Measurements from ENCODE around the gene ATP10A. TPM values are rescaled to one million over a fixed set of nuclear protein-coding genes. Genes with fewer than 3 reads are reported as not detected.

ATP10A gene
- total RNA-seq, 1 experiment from 2014 or later: not detected

- H3K4me1 Mint-ChIP-seq (ENCODE audit: insufficient read depth, unreplicated experiment): no peaks in the 10 kb centered on the region
- H3K27me3 Mint-ChIP-seq (ENCODE audit: insufficient read depth, unreplicated experiment): no peaks in the 10 kb centered on the region
- ChIA-PET POLR2A (no interaction called here), CTCF (no interaction called here)
- H3K27ac Mint-ChIP-seq (ENCODE audit: low read depth, unreplicated experiment): no peak overlapping the region
- peaks cover 32% of the 10 kb centered on the region for H3K9me3 Mint-ChIP-seq (ENCODE audit: unreplicated experiment)
- intact Hi-C loops (cut with micrococcal nuclease): no loop called here
- H3K36me3 Mint-ChIP-seq (ENCODE audit: insufficient read depth, unreplicated experiment): peaks cover 6% of the 10 kb centered on the region
- DNase-seq (ENCODE audit: unreplicated experiment): no peak
- H3K4me3 Mint-ChIP-seq (ENCODE audit: unreplicated experiment): no peak overlapping the region
- TF ChIP-seq, protein P1, sequence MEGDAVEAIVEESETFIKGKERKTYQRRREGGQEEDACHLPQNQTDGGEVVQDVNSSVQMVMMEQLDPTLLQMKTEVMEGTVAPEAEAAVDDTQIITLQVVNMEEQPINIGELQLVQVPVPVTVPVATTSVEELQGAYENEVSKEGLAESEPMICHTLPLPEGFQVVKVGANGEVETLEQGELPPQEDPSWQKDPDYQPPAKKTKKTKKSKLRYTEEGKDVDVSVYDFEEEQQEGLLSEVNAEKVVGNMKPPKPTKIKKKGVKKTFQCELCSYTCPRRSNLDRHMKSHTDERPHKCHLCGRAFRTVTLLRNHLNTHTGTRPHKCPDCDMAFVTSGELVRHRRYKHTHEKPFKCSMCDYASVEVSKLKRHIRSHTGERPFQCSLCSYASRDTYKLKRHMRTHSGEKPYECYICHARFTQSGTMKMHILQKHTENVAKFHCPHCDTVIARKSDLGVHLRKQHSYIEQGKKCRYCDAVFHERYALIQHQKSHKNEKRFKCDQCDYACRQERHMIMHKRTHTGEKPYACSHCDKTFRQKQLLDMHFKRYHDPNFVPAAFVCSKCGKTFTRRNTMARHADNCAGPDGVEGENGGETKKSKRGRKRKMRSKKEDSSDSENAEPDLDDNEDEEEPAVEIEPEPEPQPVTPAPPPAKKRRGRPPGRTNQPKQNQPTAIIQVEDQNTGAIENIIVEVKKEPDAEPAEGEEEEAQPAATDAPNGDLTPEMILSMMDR (IDR thresholded peaks at IDR 0.05; ENCODE audit: unreplicated experiment): no peak
- BruUV-seq (replicated peaks): no TSS peak
Measured at GRCh38 chr15:25777037-25777436, 86.1 kb downstream of the ATP10A start.

DNA sequence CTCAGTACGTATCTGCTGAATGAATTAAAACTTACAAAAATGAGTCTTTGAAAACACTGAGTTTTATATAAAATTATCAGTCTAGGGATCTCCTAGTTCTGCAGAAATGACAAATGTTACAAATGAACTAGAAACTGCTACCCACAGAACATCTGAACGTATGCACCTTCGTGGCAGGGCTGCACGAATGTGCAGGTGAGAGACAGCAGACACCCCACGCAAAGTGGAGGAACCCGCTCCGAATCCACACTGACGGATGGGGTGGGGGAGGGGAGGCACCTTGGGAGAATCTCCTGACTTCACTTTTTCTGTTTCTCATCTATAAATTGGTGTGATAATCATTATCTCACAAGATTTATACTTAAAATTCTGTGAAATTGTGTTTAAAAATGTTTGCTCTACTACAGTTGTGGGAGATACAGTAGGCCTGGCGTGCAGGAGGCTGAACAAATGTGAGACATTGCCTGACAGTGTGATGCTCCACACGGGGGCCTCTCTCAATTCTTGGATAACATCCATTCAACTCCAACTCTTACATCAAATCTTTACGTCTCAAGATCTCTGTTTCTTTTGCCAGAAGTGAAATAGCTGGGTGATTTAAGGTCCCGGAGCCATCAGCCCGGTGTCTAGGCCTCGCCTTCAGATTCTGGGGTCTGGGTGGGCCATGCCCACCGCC, 86.9 kb downstream of the ATP10A start:
- Mint-ChIP-seq H3K27me3 (ENCODE audit: insufficient read depth, unreplicated experiment) (no peaks in the 10 kb centered on the region), H3K4me3 (ENCODE audit: unreplicated experiment) (no peak overlapping the region), H3K9me3 (ENCODE audit: unreplicated experiment) (peaks cover 32% of the 10 kb centered on the region), H3K36me3 (ENCODE audit: insufficient read depth, unreplicated experiment) (peaks cover 6% of the 10 kb centered on the region), H3K27ac (ENCODE audit: low read depth, unreplicated experiment) (no peak overlapping the region), H3K4me1 (ENCODE audit: insufficient read depth, unreplicated experiment) (no peaks in the 10 kb centered on the region)
- TF ChIP-seq, protein P1 (IDR thresholded peaks at IDR 0.05; ENCODE audit: unreplicated experiment): no peak
- ChIA-PET CTCF (no interaction called here), POLR2A (no interaction called here)
- BruUV-seq (replicated peaks): no TSS peak
- DNase-seq (ENCODE audit: unreplicated experiment): no peak
- intact Hi-C loops (cut with micrococcal nuclease): no loop called here

DNA sequence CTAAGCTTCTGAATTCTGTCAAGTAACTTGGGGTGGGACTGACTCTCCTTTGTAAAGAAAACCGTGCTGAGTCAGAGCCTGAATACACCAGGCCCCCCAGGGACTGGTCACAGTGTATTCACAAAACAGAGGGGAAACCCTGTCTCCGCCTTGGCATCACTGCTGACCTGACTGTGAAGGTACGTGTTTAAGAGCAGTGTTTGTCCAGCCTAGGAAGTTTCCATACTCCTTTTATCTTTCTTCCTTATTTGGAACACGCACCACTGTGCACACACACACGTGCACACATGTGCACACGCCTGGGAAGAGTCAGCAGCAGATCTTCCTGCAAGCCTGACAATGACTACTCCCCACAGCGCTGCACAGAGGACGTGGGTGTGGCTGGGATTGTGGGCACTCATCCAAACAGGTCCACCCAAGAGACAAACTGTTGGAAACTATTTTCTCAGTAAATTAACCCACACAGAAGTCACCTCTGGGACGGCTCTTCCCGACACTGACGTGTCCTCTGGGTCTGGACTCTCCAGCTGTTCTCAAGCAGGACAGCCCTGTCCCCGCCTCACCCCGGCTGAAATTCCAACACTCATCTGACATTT, 87.7 kb downstream of the ATP10A start:
- no peak overlapping the region for H3K27ac Mint-ChIP-seq (ENCODE audit: low read depth, unreplicated experiment)
- intact Hi-C loops (cut with micrococcal nuclease): no loop called here
- CTCF ChIA-PET: no interaction called here

DNA sequence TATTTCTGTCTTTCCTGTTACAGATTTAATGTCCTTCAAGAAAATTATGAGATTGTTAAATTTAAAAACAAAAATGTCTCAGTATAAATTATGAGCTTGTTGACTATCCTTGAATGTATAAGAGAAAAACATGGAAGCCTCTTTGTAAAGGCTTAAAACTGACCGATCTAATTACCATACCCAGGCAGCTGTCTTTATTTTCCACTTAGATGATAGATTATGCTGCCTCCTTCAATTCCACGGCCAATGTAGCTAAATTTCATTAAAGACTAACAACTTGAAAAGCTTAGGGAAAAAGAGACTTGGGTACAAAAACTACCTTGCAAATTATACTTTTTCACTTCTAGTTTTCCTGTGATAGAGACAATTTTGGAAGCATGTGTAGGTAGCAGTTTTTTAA, 88.3 kb downstream of the ATP10A start:
- peaks cover 32% of the 10 kb centered on the region for H3K9me3 Mint-ChIP-seq (ENCODE audit: unreplicated experiment)
- no peaks in the 10 kb centered on the region for H3K4me1 Mint-ChIP-seq (ENCODE audit: insufficient read depth, unreplicated experiment)
- TF ChIP-seq, protein P1 (IDR thresholded peaks at IDR 0.05; ENCODE audit: unreplicated experiment): no peak
- no peaks in the 10 kb centered on the region for H3K27me3 Mint-ChIP-seq (ENCODE audit: insufficient read depth, unreplicated experiment)
- H3K4me3 Mint-ChIP-seq (ENCODE audit: unreplicated experiment): no peak overlapping the region
- H3K36me3 Mint-ChIP-seq (ENCODE audit: insufficient read depth, unreplicated experiment): peaks cover 6% of the 10 kb centered on the region
- H3K27ac Mint-ChIP-seq (ENCODE audit: low read depth, unreplicated experiment): no peak overlapping the region
- BruUV-seq (replicated peaks): no TSS peak
- CTCF ChIA-PET: no interaction called here
- no peak for DNase-seq (ENCODE audit: unreplicated experiment)
- intact Hi-C loops (cut with micrococcal nuclease): no loop called here
- POLR2A ChIA-PET: no interaction called here

More for the DNA sequence above, 87.7 kb downstream of the ATP10A start:
- BruUV-seq (replicated peaks): no TSS peak
- no peak for DNase-seq (ENCODE audit: unreplicated experiment)
- Mint-ChIP-seq H3K4me1 (ENCODE audit: insufficient read depth, unreplicated experiment) (no peaks in the 10 kb centered on the region), H3K27me3 (ENCODE audit: insufficient read depth, unreplicated experiment) (no peaks in the 10 kb centered on the region), H3K9me3 (ENCODE audit: unreplicated experiment) (peaks cover 32% of the 10 kb centered on the region), H3K36me3 (ENCODE audit: insufficient read depth, unreplicated experiment) (peaks cover 6% of the 10 kb centered on the region), H3K4me3 (ENCODE audit: unreplicated experiment) (no peak overlapping the region)
- POLR2A ChIA-PET: no interaction called here
- TF ChIP-seq, protein P1 (IDR thresholded peaks at IDR 0.05; ENCODE audit: unreplicated experiment): no peak
